Nephron progenitor cell (in vitro differentiated cells): ENCODE results near the gene PDF.

Experiments
- DNase-seq: peaks from one replicate; pipeline ENCODE4 v3.0.0; 2021
- H3K27ac Mint-ChIP-seq: 2 replicates; pipeline ENCODE4 v1.8.0; 2021; ENCODE audit warnings: mild to moderate bottlenecking, moderate library complexity, mixed read lengths
- H3K27me3 Mint-ChIP-seq: 2 replicates; pipeline ENCODE4 v1.8.0; 2021; ENCODE audit warnings: mild to moderate bottlenecking, low read depth, mixed read lengths; ENCODE audit not compliant: poor library complexity
- H3K36me3 Mint-ChIP-seq: 2 replicates; pipeline ENCODE4 v1.8.0; 2021; ENCODE audit warnings: low read depth, mixed read lengths
- H3K4me1 Mint-ChIP-seq: 2 replicates; pipeline ENCODE4 v1.8.0; 2021; ENCODE audit warnings: mixed read lengths
- H3K4me3 Mint-ChIP-seq: 2 replicates; pipeline ENCODE4 v1.8.0; 2021; ENCODE audit warnings: mild to moderate bottlenecking, moderate library complexity, mixed read lengths
- H3K9me3 Mint-ChIP-seq: 2 replicates; pipeline ENCODE4 v1.8.0; 2021; ENCODE audit warnings: mild to moderate bottlenecking, moderate library complexity, mixed read lengths
- CTCF ChIP-seq: fragments of 200-600 bp; sonication (generic); IDR thresholded peaks from 2 replicates; pipeline ENCODE4 v1.5.0; 2021; ENCODE audit warnings: antibody characterized with exemption

Gene PDF

GRCh38 chr16:69330286-69331109 is at the start of gene PDF:
Gene PDF, minus strand, starts transcription at chr16:69330588. Its CDS starts 18 bp downstream, at chr16:69330570.
- TF ChIP-seq CTCF: no peak
- H3K36me3 Mint-ChIP-seq: peaks cover 53% of the 10 kb centered on the region
- peak within 1 kb of the TSS; percentile 95 for H3K27ac Mint-ChIP-seq
- no peaks in the 10 kb centered on the region for H3K27me3 Mint-ChIP-seq
- peak; percentile 94 for DNase-seq
- no peaks in the 10 kb centered on the region for H3K9me3 Mint-ChIP-seq
- peak within 1 kb of the TSS; percentile 86 for H3K4me3 Mint-ChIP-seq
- peaks cover 37% of the 10 kb centered on the region for H3K4me1 Mint-ChIP-seq

GRCh38 chr16:69378760-69379159 is 48.4 kb upstream of the PDF start:
- no peak for TF ChIP-seq CTCF
- Mint-ChIP-seq H3K27me3 (no peaks in the 10 kb centered on the region), H3K27ac (peak overlapping the region; percentile 16)

GRCh38 chr16:69378036-69378435 is 47.6 kb upstream of the PDF start:
- Mint-ChIP-seq H3K4me3 (no peak overlapping the region), H3K36me3 (peaks cover 82% of the 10 kb centered on the region), H3K9me3 (no peaks in the 10 kb centered on the region), H3K27ac (peak overlapping the region; percentile 78), H3K4me1 (no peaks in the 10 kb centered on the region), H3K27me3 (no peaks in the 10 kb centered on the region)
- no peak for TF ChIP-seq CTCF
- no peak for DNase-seq

More at GRCh38 chr16:69378760-69379159, 48.4 kb upstream of the PDF start:
- Mint-ChIP-seq H3K4me3 (no peak overlapping the region), H3K4me1 (peaks cover 3% of the 10 kb centered on the region), H3K36me3 (peaks cover 81% of the 10 kb centered on the region), H3K9me3 (no peaks in the 10 kb centered on the region)
- no peak for DNase-seq

- Mint-ChIP-seq H3K4me1 (peaks cover 3% of the 10 kb centered on the region), H3K27ac (no peak overlapping the region), H3K4me3 (no peak overlapping the region), H3K27me3 (no peaks in the 10 kb centered on the region), H3K36me3 (peaks cover 83% of the 10 kb centered on the region), H3K9me3 (no peaks in the 10 kb centered on the region)
- no peak for TF ChIP-seq CTCF
- no peak for DNase-seq
These were observed 46.1 kb upstream of the PDF start for GRCh38 chr16:69376393-69377059.

- Mint-ChIP-seq H3K36me3 (peaks cover 84% of the 10 kb centered on the region), H3K4me3 (no peak overlapping the region), H3K4me1 (peaks cover 21% of the 10 kb centered on the region), H3K27me3 (no peaks in the 10 kb centered on the region), H3K27ac (no peak overlapping the region), H3K9me3 (no peaks in the 10 kb centered on the region)
- TF ChIP-seq CTCF: no peak
- no peak for DNase-seq
These were observed 42.6 kb upstream of the PDF start for GRCh38 chr16:69373019-69373418.
